Kasumi-1 (cell line): Measurements from ENCODE around the gene BRF1.
A peak's percentile ranks its signal among the peaks of the same experiment; 100 is the strongest.
"Not testable (repeated sequence)": the region's sequence is repeated elsewhere in the genome, so short reads cannot be mapped to it uniquely, and the experiment has no call there.

ENCODE experiments used
- DNase-seq, 2 experiments: peaks; one replicate each; lab custom pipeline; 2025; lab: John Stamatoyannopoulos, UW

Gene BRF1

GRCh38 chr14:105333020-105333490 lies 32.3 kb upstream of the BRF1 start:
- no peak for DNase-seq

DNA sequence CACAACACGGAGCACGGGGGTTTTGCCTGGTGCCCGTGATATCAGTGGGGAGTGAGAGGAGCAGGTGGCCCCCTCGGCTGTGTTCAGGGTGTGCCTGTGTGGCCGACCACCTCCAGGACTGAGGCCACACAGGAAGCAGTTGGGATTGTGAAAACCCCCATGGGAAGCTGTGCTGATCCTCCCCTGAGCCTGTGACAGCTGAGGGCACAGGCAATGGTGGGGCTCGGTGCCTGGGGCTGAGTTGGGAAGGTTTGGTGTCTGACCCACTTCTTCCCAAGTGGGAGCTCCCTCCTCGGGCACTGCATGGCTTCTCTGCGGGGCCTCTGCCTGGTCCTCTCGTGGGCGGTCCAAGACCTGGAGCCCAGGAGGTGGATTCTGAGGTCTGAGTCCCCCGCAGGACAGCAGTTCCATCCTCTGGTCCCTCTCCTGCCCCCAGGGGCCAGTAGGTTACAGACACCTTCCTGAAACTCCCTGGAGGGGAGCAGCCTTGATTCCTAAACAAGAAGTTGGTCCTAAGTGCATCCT lies 31.6 kb upstream of the BRF1 start:
- peak in 1 of 2 experiments; percentile 16 for DNase-seq

- DNase-seq: peak in 1 of 2 experiments; percentile 2
Measured at GRCh38 chr14:105331575-105332349, 31.0 kb upstream of the BRF1 start.

DNA sequence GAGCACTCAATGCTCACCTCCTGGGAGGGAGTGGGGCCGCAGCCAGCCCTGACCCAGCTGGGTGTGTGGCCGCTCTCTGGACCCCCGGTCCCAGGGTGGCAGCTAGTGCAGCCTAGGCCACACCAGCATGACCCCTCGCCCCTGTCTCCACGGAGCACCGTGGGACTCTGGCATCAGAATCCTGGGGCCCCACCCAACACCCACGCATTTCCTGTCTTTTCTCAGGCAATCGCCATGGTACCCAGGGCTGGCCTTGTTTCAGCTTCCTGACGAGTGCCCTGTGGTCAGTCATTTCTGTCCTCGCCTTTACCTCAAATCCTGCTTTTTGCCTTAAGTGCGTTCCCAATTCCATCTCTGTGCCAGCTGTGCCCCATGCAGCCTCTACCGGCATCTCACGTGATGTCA lies 29.7 kb upstream of the BRF1 start:
- no peak for DNase-seq

DNA sequence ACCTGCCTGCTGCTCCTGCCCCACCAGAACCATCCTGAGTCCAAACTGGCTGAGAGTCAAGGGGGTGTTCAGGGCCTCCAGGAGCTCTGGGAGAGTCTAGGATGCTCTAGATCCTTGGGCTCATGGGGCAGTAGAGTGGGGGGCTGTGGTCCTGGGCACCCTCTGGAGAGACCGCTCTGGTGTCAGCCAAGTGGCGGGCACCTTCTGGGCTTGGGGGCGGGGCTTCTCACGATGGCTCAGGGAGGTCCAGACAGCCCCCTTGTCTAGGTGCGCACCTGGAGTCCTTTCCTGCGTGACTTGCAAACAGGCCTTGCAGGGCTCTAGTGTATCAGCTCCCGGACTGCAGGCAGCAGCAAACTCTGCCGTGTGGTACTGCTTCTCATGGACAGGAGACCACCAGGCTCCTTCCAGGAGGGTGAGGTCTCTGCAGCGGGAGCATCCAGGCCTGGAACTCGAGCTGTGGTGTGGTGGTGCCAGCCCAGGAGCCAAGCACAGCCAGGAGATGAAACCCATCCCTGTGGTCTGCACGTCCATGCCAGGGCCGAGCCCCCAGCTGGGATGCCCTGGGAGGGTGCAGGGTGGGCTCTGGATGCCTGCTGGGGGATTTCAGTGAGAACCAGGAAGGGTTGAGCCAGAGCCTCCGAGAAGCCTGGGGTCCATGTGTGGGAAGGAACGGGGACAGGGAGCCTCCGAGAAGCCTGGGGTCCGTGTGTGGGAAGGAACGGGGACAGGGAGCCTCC lies 28.8 kb upstream of the BRF1 start:
- no peak for DNase-seq

GRCh38 chr14:105328678-105329390 lies 28.0 kb upstream of the BRF1 start:
- peak; percentile 77 to 79 for DNase-seq

GRCh38 chr14:105328070-105328677 lies 27.4 kb upstream of the BRF1 start:
- DNase-seq: no peak

DNA sequence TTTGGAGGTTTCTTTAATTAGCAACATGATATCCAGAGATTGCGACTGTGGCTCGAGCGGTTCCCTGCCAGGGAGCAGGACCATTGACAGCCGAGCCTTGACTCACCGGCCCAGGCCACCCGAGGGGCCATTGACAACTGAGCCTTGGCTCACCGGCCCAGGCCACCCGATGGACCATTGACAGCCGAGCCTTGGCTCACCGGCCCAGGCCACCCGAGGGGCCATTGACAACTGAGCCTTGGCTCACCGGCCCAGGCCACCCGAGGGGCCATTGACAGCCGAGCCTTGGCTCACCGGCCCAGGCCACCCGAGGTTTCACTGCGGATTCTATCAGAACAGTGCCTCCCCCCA lies 26.9 kb upstream of the BRF1 start:
- not testable (repeated sequence) for DNase-seq

- no peak for DNase-seq
Measured at GRCh38 chr14:105326891-105327694, 26.3 kb upstream of the BRF1 start.

DNA sequence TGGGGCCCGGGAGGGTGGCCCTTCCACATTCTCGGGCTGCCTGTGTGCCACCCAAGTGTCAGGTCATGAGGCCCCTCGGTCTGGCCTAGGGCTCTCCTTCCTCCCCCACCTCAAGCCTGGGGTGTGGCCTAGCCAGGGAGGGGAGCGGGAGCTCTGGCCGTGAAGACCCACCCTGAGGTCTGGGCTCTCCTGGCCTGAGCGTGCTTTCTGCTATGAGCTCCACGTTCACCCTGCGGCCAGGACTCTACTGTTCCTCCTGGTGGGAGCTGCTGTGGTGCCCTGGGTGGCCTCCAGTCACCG lies 25.7 kb upstream of the BRF1 start:
- no peak for DNase-seq

DNA sequence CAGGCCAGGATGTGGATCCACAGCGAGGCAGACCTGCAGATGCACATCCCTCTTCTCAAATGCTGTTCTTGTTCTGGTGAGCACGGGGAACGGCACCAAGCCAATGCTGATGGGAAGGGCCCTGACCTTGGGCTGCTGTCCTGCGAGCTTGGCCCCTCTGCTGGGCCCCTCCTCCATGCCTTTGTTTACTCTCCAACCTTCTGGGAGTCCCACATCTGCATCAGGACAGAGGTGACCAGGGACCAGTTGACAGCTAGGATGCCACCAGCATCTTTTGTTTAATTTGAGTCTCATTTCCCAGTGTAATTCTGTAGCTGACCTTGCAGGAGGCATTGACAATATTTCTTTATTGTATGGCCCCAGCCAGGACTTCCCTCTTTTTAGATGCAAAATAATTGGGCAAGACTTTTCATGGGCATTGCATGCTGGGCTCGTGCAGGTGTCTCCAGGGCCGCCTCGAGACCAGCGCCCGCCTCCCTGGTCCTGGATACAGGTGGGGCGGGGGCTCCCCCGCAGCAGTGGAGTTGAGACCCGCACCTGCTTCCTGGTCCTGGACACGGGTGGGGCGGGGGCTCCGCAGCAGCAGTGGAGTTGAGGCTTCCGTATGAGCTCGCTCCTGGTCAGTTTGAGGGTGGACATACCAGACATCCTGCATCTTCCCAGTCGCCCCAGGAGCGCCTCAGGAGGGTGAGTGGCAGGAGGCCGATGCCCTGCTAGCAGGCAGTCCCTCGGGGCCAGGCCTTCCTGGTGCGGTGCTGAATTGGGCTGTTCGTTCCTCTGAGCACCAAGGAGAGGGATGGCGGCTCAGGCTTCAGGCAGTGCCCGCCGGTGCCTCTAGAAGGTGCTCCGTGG lies 25.1 kb upstream of the BRF1 start:
- no peak for DNase-seq

- no peak for DNase-seq
Measured at GRCh38 chr14:105325303-105325702, 24.5 kb upstream of the BRF1 start.

- no peak for DNase-seq
Measured at GRCh38 chr14:105324871-105325270, 24.1 kb upstream of the BRF1 start.

- DNase-seq: no peak
Measured at GRCh38 chr14:105324080-105324778, 23.4 kb upstream of the BRF1 start.

GRCh38 chr14:105323663-105324062 lies 22.9 kb upstream of the BRF1 start:
- DNase-seq: no peak

DNA sequence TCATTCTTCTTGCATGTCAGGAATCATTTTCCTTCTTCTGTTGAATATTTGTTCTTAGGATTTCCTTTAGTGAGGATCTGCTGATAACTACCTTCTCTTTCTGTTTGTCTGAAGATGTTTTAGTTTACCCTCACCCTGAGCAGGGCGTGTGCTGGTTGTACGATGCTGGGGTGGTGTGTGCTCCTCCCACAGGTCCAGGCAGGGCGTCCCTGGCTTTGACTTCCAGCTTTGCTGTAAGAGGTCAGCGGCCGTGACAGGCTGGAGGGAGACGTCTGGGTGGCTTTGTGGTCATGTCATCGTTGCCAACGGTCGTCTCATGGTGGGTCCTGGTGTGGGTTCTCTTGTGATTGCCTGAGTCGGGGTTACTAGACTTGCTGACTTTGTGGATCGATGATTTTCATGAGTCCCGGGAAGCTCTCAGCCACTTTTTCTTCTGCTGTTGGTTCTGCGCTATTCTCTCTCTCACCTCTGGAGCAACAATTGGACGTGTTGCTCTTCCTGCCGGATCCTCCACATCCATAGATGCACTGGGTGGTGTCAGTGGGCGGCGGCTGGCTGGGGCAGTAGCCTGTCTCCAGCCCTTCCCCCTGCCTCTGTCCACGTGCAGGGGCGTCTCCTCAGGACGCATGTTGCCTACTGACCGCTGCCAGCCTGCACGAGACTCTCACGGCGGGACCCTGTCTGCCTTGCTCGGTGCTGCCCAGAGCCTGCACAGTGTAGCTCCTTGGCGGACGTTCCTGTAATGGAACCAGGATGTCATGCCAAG lies 22.2 kb upstream of the BRF1 start:
- no peak for DNase-seq

GRCh38 chr14:105317546-105317945 lies 16.7 kb upstream of the BRF1 start:
- peak; percentile 3 to 8 for DNase-seq

- no peak for DNase-seq
Measured at GRCh38 chr14:105316968-105317510, 16.2 kb upstream of the BRF1 start.

- no peak for DNase-seq
Measured at GRCh38 chr14:105316577-105316941, 15.8 kb upstream of the BRF1 start.
